ENCODE measurements around the gene MRPL53. TPM values are rescaled to one million over a fixed set of nuclear protein-coding genes. Genes with fewer than 3 reads are reported as not detected.

Gene MRPL53
- total and polyA plus RNA-seq, 9 of the 15 experiments (the other 6 are each of a cell fraction or from before 2014, with no cell fraction given): 11.5 to 87.9 (median 41.1) TPM

- TF ChIP-seq, protein P1, sequence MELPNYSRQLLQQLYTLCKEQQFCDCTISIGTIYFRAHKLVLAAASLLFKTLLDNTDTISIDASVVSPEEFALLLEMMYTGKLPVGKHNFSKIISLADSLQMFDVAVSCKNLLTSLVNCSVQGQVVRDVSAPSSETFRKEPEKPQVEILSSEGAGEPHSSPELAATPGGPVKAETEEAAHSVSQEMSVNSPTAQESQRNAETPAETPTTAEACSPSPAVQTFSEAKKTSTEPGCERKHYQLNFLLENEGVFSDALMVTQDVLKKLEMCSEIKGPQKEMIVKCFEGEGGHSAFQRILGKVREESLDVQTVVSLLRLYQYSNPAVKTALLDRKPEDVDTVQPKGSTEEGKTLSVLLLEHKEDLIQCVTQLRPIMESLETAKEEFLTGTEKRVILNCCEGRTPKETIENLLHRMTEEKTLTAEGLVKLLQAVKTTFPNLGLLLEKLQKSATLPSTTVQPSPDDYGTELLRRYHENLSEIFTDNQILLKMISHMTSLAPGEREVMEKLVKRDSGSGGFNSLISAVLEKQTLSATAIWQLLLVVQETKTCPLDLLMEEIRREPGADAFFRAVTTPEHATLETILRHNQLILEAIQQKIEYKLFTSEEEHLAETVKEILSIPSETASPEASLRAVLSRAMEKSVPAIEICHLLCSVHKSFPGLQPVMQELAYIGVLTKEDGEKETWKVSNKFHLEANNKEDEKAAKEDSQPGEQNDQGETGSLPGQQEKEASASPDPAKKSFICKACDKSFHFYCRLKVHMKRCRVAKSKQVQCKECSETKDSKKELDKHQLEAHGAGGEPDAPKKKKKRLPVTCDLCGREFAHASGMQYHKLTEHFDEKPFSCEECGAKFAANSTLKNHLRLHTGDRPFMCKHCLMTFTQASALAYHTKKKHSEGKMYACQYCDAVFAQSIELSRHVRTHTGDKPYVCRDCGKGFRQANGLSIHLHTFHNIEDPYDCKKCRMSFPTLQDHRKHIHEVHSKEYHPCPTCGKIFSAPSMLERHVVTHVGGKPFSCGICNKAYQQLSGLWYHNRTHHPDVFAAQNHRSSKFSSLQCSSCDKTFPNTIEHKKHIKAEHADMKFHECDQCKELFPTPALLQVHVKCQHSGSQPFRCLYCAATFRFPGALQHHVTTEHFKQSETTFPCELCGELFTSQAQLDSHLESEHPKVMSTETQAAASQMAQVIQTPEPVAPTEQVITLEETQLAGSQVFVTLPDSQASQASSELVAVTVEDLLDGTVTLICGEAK (IDR thresholded peaks at IDR 0.05): no peak
- TF ChIP-seq, protein P1 (CRISPR knock-in tag; IDR thresholded peaks at IDR 0.05): no peak
- TF ChIP-seq PTTG1 (tag; IDR thresholded peaks at IDR 0.05; ENCODE audit: low read depth) (no peak), COPS2 (conservative IDR thresholded peaks at IDR 0.05) (no peak), KDM4B (IDR thresholded peaks at IDR 0.05; ENCODE audit: borderline replicate concordance in 2 of 2, low read depth in 1 of 2) (no peak), POLR3A (IDR thresholded peaks at IDR 0.05; ENCODE audit: borderline replicate concordance, extremely low read depth, insufficient read depth, insufficient read length) (no peak), ZNF134 (CRISPR knock-in tag; conservative IDR thresholded peaks at IDR 0.05) (no peak), NRF1 (conservative IDR thresholded peaks at IDR 0.05 in 1 of 2, IDR thresholded peaks at IDR 0.05 in 1 of 2) (no peak), ZNF79 (CRISPR knock-in tag; IDR thresholded peaks at IDR 0.05; ENCODE audit: low read depth) (no peak), ZNF175 (CRISPR knock-in tag; IDR thresholded peaks at IDR 0.05; ENCODE audit: low read depth) (no peak), SAP30 (IDR thresholded peaks at IDR 0.05; ENCODE audit: borderline replicate concordance, insufficient read depth, low read depth, low read length, poor library complexity, severe bottlenecking) (no peak)
- TF ChIP-seq, protein P2, sequence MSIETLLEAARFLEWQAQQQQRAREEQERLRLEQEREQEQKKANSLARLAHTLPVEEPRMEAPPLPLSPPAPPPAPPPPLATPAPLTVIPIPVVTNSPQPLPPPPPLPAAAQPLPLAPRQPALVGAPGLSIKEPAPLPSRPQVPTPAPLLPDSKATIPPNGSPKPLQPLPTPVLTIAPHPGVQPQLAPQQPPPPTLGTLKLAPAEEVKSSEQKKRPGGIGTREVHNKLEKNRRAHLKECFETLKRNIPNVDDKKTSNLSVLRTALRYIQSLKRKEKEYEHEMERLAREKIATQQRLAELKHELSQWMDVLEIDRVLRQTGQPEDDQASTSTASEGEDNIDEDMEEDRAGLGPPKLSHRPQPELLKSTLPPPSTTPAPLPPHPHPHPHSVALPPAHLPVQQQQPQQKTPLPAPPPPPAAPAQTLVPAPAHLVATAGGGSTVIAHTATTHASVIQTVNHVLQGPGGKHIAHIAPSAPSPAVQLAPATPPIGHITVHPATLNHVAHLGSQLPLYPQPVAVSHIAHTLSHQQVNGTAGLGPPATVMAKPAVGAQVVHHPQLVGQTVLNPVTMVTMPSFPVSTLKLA (conservative IDR thresholded peaks at IDR 0.05): no peak
- TF ChIP-seq, protein P3, sequence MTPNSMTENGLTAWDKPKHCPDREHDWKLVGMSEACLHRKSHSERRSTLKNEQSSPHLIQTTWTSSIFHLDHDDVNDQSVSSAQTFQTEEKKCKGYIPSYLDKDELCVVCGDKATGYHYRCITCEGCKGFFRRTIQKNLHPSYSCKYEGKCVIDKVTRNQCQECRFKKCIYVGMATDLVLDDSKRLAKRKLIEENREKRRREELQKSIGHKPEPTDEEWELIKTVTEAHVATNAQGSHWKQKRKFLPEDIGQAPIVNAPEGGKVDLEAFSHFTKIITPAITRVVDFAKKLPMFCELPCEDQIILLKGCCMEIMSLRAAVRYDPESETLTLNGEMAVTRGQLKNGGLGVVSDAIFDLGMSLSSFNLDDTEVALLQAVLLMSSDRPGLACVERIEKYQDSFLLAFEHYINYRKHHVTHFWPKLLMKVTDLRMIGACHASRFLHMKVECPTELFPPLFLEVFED (CRISPR knock-in tag; conservative IDR thresholded peaks at IDR 0.05): no peak
Observed at GRCh38 chr2:74429487-74430451, 42.7 kb downstream of the MRPL53 start (continued).
